Neutrophil (primary cell): Measurements from ENCODE around the gene GALNT9.

Experiments
- H3K27ac ChIP-seq: fragments of 200-600 bp; sonication (generic); 2 replicates; pipeline ENCODE4 v1.5.1; 2016; ENCODE audit warnings: mild to moderate bottlenecking, moderate library complexity
- H3K27me3 ChIP-seq: fragments of 200-600 bp; sonication (generic); 2 replicates; pipeline ENCODE4 v1.6.0; 2016; ENCODE audit warnings: mild to moderate bottlenecking
- H3K36me3 ChIP-seq: fragments of 200-600 bp; sonication (generic); 2 replicates; pipeline ENCODE4 v1.5.1; 2017
- H3K4me1 ChIP-seq, 2 experiments: fragments of 200-600 bp in 1 of 2; sonication (generic) in 1 of 2; 1 replicate in 1 of 2; 2 replicates in 1 of 2; pipeline versions ENCODE4 v1.5.1 to v1.6.1; 2013 to 2016; ENCODE audit warnings: low read depth in 1 of 2, low read length in 1 of 2, mild to moderate bottlenecking in 1 of 2, moderate library complexity in 1 of 2; ENCODE audit not compliant: control insufficient read depth in 1 of 2, insufficient read depth in 1 of 2
- H3K4me3 ChIP-seq, 2 experiments: fragments of 200-600 bp in 1 of 2; sonication (generic) in 1 of 2; 1 replicate in 1 of 2; 2 replicates in 1 of 2; pipeline ENCODE4 v1.5.1; 2013 to 2016; ENCODE audit warnings: low read depth in 1 of 2, low read length in 1 of 2, mild to moderate bottlenecking in 1 of 2, moderate library complexity in 1 of 2
- H3K9me3 ChIP-seq: fragments of 200-600 bp; sonication (generic); 2 replicates; pipeline ENCODE4 v1.5.1; 2016
- TF ChIP-seq, protein P1 (sequence below): fragments of 200-600 bp; sonication (generic); IDR thresholded peaks from 2 replicates; pipeline ENCODE4 v1.5.1; 2016; ENCODE audit warnings: antibody characterized with exemption

Gene GALNT9

DNA sequence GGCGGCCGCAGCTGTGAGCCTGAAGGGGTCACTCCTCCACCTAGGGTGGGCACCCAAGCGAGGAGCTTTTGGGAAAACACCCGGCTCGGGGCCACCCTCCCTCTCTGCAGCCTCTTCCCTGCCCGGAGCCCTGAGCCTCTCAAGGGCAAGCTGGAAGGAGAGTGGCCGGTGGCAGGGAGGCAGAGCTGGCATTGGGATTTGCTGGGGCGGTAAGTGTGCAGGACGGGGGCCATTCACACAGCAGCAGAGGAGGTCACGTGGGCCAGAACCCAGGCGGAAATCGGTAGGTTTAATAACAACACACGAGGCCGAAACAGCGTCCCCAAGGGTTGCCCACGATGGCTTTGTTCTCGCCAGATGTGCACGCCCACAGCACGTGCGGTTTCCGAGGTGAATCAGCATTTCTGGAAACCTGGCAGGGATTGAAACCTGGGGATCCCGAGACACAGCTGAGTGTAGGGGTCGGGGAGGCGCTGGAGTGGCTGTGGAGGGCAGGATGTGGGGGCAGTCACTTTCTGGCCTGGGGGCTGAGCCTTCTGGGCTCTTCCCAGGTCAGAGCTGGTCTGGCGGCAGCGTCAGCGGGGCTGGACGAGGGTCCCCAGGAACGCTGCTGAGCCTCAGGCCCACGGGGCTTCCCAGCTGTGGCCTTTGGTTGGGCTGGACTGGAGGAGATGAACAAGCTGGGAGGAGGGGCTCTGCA is 161.6 kb downstream of the GALNT9 start:
- H3K4me1 ChIP-seq, result peaks cover 4 to 7% of the 10 kb centered on the region in 2 experiments
- H3K36me3 ChIP-seq, result no peaks in the 10 kb centered on the region
- H3K27ac ChIP-seq, result no peak overlapping the region
- H3K4me3 ChIP-seq, result no peak overlapping the region
- TF ChIP-seq, protein P1, sequence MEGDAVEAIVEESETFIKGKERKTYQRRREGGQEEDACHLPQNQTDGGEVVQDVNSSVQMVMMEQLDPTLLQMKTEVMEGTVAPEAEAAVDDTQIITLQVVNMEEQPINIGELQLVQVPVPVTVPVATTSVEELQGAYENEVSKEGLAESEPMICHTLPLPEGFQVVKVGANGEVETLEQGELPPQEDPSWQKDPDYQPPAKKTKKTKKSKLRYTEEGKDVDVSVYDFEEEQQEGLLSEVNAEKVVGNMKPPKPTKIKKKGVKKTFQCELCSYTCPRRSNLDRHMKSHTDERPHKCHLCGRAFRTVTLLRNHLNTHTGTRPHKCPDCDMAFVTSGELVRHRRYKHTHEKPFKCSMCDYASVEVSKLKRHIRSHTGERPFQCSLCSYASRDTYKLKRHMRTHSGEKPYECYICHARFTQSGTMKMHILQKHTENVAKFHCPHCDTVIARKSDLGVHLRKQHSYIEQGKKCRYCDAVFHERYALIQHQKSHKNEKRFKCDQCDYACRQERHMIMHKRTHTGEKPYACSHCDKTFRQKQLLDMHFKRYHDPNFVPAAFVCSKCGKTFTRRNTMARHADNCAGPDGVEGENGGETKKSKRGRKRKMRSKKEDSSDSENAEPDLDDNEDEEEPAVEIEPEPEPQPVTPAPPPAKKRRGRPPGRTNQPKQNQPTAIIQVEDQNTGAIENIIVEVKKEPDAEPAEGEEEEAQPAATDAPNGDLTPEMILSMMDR, result no peak
- H3K27me3 ChIP-seq, result peaks cover 56% of the 10 kb centered on the region
- no peaks in the 10 kb centered on the region for H3K9me3 ChIP-seq

DNA sequence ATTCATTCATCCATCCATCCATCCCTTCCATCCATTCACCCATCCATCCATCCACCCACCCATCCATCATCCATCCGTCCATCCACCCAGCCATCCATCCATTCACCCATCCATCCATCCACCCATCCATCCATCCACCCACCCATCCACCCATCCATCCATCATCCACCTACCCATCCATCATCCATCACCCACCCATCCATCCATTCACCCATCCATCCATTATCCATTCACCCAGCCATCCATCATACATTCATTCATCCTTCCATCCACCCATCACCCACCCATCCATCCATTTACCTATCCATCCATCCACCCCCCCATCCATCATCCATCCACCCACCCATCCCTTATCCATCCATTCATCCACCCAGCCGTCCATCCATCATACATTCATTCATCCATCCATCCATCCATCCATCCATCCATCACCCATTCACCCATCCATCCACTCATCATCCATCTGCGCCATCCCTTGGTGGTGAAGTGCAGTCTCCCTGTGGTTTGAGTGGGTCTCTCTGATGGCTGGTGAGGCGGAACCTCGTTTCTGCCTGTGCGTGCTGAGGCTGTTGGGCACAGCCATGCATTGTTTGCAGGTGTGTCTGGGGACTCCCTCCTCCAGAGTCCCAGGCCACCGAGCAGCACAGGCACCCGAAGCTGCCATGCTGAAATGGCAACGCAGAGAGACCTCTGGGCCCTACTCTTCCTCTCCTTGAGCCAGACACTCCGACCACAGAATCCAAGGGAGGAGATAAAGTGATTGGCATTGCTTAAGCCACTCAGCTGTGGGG is 162.4 kb downstream of the GALNT9 start:
- Histone ChIP-seq H3K9me3 (no peaks in the 10 kb centered on the region), H3K4me1 (peaks cover 12 to 15% of the 10 kb centered on the region in 2 experiments), H3K36me3 (no peaks in the 10 kb centered on the region), H3K27me3 (peaks cover 49% of the 10 kb centered on the region), H3K4me3 (no peak overlapping the region), H3K27ac (no peak overlapping the region)
- TF ChIP-seq, protein P1, result no peak

DNA sequence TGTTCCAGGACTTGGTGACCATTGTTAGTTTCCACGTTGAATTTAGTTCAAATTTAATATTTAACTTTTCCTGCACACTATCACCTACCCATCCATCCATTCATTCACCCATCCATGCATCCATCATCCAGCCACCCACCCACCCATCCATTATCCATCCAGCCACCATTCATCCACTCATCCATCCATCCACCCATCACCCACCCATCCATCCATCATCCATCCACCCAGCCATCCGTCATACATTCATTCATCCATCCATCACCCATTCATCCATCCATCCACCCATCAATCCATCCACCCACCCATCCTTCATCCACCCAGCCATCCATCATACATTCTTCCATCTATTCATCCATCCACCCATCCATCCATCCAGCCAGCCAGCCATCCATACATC is 163.3 kb downstream of the GALNT9 start:
- no peaks in the 10 kb centered on the region for H3K36me3 ChIP-seq
- H3K27me3 ChIP-seq, result peaks cover 40% of the 10 kb centered on the region
- H3K9me3 ChIP-seq, result no peaks in the 10 kb centered on the region
- H3K4me3 ChIP-seq, result no peak overlapping the region
- TF ChIP-seq, protein P1, result no peak
- no peak overlapping the region for H3K27ac ChIP-seq
- H3K4me1 ChIP-seq, result peaks cover 13 to 18% of the 10 kb centered on the region in 2 experiments

DNA sequence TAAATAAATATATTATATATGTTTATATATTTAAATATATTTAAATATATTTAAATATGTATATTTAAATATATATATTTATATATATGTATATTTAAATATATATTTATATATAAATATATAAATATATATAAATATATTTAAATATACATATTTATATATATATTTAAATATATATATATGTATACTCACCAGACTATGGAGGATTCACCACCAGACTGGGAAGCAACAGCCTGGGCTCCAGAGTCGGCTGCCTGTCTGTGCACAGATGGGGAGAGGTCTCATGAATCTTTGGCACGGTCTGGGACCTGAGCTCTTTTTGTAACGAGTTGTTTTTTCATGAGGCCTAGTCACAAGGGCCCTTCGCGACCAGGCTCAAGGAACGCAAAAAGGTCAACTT is 163.8 kb downstream of the GALNT9 start:
- H3K27me3 ChIP-seq, result peaks cover 34% of the 10 kb centered on the region
- H3K9me3 ChIP-seq, result no peaks in the 10 kb centered on the region
- no peaks in the 10 kb centered on the region for H3K36me3 ChIP-seq
- H3K4me1 ChIP-seq, result peaks cover 13 to 18% of the 10 kb centered on the region in 2 experiments
- TF ChIP-seq, protein P1, result no peak
- H3K4me3 ChIP-seq, result no peak overlapping the region
- H3K27ac ChIP-seq, result no peak overlapping the region

DNA sequence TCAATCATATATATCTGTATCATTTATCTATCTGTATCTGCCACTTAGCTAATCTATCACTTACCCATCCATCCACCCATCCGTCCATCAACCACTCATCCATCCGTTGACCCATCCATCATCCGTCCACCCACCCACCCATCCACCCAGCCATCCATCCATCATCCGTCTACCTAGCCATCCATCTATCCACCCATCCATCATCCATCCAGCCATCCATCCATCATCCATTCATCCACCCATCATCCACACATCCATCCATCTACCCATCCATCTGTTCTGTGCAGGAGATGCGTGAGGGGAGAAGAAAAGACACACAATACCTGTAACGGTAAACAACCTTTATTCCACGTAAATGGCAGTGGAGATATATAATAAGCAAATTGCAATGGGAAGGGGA is 165.0 kb downstream of the GALNT9 start:
- H3K4me3 ChIP-seq, result no peak overlapping the region
- no peak overlapping the region for H3K27ac ChIP-seq
- TF ChIP-seq, protein P1, result no peak
- no peaks in the 10 kb centered on the region for H3K9me3 ChIP-seq
- no peaks in the 10 kb centered on the region for H3K36me3 ChIP-seq
- H3K27me3 ChIP-seq, result peaks cover 23% of the 10 kb centered on the region
- peaks cover 13 to 18% of the 10 kb centered on the region in 2 experiments for H3K4me1 ChIP-seq
